Upper lobe of right lung (tissue), 1 donor: ENCODE results near the gene BRD7. TPM values are rescaled to one million over a fixed set of nuclear protein-coding genes. Genes with fewer than 3 reads are reported as not detected.
A peak's percentile ranks its signal among the peaks of the same experiment; 100 is the strongest.

ENCODE experiments used
- ATAC-seq: fragments of 200-7000 bp; cut with Tn5 transposase; one replicate; pipeline ENCODE4 v1.9.1; 2020; ENCODE audit warnings: mild to moderate bottlenecking, moderate library complexity
- DNase-seq: peaks from one replicate; pipeline ENCODE4 v3.0.0-alpha.2; 2020
- H3K27ac ChIP-seq: fragments of 200-600 bp; one replicate; pipeline ENCODE4 v1.8.0; 2022
- H3K27me3 ChIP-seq: fragments of 200-600 bp; one replicate; pipeline ENCODE4 v1.8.0; 2022; ENCODE audit warnings: mild to moderate bottlenecking
- H3K36me3 ChIP-seq: fragments of 200-600 bp; one replicate; pipeline ENCODE4 v1.8.0; 2022
- H3K4me1 ChIP-seq: fragments of 200-600 bp; one replicate; pipeline ENCODE4 v1.8.0; 2022
- H3K4me3 ChIP-seq: fragments of 200-600 bp; one replicate; pipeline ENCODE4 v1.8.0; 2022; ENCODE audit warnings: mild to moderate bottlenecking
- H3K9me3 ChIP-seq: fragments of 200-600 bp; one replicate; pipeline ENCODE4 v1.8.0; 2022
- intact Hi-C: fragments of 100-400 bp; cut with DNase I; formaldehyde crosslinking; loops from one replicate; pipeline ENCODE4 v1.11.0; 2022
- total RNA-seq: library from RNA; stranded (reverse); fragmentation: NEBNext Ultra II Directional; extraction: Animal tissue kit (Norgen Biotek cat#: 25700); gene quantifications from one replicate; pipeline ENCODE4 v1.2.1, GENCODE V29; 2021
- TF ChIP-seq, protein P1 (sequence below): fragments of 200-600 bp; IDR thresholded peaks from one replicate; pipeline ENCODE4 v1.8.0; 2022; ENCODE audit warnings: antibody characterized with exemption
- donor health status: DM: no; HTN: yes; CAD: no; lungs with severe emphysema.

Gene BRD7
- total RNA-seq, 1 donor from 2014 or later: 62.9 TPM

- H3K4me1 ChIP-seq: peaks cover 12% of the 10 kb centered on the region
- DNase-seq: no peak
- ATAC-seq: no peak
These were observed 96.6 kb downstream of the BRD7 start for GRCh38 chr16:50272111-50272571.

GRCh38 chr16:50271148-50272041, 97.4 kb downstream of the BRD7 start:
- Histone ChIP-seq H3K9me3 (no peaks in the 10 kb centered on the region), H3K27ac (no peak overlapping the region), H3K27me3 (no peaks in the 10 kb centered on the region), H3K4me3 (no peak overlapping the region), H3K36me3 (no peaks in the 10 kb centered on the region), H3K4me1 (peaks cover 12% of the 10 kb centered on the region)
- ATAC-seq (no peak), DNase-seq (no peak)
- intact Hi-C loops: no loop called here
- TF ChIP-seq, protein P1, sequence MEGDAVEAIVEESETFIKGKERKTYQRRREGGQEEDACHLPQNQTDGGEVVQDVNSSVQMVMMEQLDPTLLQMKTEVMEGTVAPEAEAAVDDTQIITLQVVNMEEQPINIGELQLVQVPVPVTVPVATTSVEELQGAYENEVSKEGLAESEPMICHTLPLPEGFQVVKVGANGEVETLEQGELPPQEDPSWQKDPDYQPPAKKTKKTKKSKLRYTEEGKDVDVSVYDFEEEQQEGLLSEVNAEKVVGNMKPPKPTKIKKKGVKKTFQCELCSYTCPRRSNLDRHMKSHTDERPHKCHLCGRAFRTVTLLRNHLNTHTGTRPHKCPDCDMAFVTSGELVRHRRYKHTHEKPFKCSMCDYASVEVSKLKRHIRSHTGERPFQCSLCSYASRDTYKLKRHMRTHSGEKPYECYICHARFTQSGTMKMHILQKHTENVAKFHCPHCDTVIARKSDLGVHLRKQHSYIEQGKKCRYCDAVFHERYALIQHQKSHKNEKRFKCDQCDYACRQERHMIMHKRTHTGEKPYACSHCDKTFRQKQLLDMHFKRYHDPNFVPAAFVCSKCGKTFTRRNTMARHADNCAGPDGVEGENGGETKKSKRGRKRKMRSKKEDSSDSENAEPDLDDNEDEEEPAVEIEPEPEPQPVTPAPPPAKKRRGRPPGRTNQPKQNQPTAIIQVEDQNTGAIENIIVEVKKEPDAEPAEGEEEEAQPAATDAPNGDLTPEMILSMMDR: no peak

More at GRCh38 chr16:50272111-50272571, 96.6 kb downstream of the BRD7 start:
- no peak overlapping the region for H3K27ac ChIP-seq
- H3K9me3 ChIP-seq: no peaks in the 10 kb centered on the region
- H3K27me3 ChIP-seq: no peaks in the 10 kb centered on the region
- H3K4me3 ChIP-seq: no peak overlapping the region
- H3K36me3 ChIP-seq: no peaks in the 10 kb centered on the region
- intact Hi-C loops: no loop called here
- TF ChIP-seq, protein P1: no peak

DNA sequence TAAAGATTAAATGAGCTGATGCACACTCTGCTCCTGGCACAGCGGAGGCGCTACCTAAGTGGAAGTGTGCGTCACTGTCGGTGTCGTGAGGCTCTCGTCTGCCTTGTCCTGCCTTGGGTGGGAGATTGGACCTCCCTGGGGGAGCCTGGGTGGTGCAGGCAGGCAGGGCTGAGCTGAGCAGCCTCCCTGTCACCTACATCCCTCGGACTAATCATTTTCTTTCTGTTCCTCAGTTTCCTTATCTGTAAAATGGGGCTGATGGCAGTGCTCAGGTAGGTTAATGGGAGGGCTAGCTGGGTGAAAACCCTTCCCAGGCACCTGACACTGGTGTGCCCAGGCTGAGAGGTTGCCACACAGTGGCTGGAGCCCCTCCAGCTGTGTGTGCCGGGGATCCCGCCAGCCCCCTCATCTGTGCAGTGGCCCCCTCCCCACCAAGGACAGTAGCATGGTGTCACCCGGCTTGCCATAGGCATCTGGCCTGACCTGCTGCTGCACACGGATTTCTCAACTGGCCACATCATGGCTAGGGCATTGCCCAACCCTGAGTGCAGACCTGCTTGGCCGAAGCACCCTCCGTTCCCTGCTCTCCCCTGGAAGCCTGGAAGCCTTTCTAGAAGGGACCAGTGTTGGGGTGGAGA, 98.2 kb downstream of the BRD7 start:
- peaks cover 20% of the 10 kb centered on the region for H3K4me1 ChIP-seq
- ATAC-seq (peak; percentile 32), DNase-seq (peak; percentile 73)
- TF ChIP-seq, protein P1: no peak
- H3K9me3 ChIP-seq: no peaks in the 10 kb centered on the region
- H3K27ac ChIP-seq: no peak overlapping the region
- H3K27me3 ChIP-seq: no peaks in the 10 kb centered on the region
- intact Hi-C loops: no loop called here
- no peaks in the 10 kb centered on the region for H3K36me3 ChIP-seq
- H3K4me3 ChIP-seq: no peak overlapping the region

DNA sequence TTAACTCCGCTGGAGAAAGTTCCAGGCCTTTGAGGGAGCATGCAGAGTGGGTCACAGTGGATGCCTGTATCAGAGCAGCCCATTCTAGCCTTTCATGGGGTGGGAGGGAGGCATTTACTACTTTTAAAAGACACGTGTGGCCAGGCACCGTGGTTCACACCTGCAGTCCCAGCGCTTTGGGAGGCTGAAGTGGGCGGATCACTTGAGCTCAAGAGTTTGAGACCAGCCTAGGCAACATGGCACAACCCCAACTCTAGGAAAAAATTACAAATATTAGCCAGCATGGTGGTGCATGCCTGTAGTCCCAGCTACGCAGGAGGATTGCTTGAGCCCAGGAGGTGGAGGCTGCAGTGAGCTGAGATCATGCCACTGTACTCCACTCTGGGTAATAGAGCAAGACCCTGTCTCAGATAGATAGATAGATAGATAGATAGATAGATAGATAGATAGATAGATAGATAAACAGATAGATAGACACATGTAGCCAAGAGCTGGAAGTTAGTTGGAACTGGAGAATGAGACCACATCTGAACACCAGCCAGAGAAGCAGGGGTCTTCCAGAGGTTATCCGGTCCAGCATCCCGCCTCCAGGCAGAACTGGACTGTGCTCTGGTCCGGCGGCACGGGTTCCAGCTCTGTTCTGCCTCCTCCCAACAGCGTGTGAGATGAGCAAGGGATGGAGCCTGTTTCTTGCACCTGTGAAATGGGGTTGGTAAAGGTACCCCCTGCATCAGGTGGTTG, 98.8 kb downstream of the BRD7 start:
- no peak overlapping the region for H3K27ac ChIP-seq
- no peaks in the 10 kb centered on the region for H3K27me3 ChIP-seq
- H3K36me3 ChIP-seq: no peaks in the 10 kb centered on the region
- ATAC-seq: no peak
- intact Hi-C loops: no loop called here
- DNase-seq: no peak
- peaks cover 22% of the 10 kb centered on the region for H3K4me1 ChIP-seq
- no peaks in the 10 kb centered on the region for H3K9me3 ChIP-seq
- no peak overlapping the region for H3K4me3 ChIP-seq
- TF ChIP-seq, protein P1: no peak

- Histone ChIP-seq H3K9me3 (no peaks in the 10 kb centered on the region), H3K36me3 (no peaks in the 10 kb centered on the region), H3K27me3 (no peaks in the 10 kb centered on the region), H3K4me1 (peaks cover 22% of the 10 kb centered on the region), H3K4me3 (no peak overlapping the region), H3K27ac (no peak overlapping the region)
- ATAC-seq: no peak
- no peak for DNase-seq
- TF ChIP-seq, protein P1: no peak
- intact Hi-C loops: no loop called here
These were observed 99.6 kb downstream of the BRD7 start for GRCh38 chr16:50269061-50269705.
